Stimulated activated CD4-positive, alpha-beta T cell treated with anti-CD3 and anti-CD28 coated beads, TNF-alpha, amount 100 ng/mL, for 1 hour (primary cell): ENCODE results near the gene C11orf21.

Experiments used
- DNase-seq, 3 donors: peaks; one replicate each; pipeline ENCODE4 v3.0.0-alpha.2; 2020; ENCODE audit warnings: low read depth in 3 of 3, low spot score in 1 of 3

The C11orf21 gene

DNA sequence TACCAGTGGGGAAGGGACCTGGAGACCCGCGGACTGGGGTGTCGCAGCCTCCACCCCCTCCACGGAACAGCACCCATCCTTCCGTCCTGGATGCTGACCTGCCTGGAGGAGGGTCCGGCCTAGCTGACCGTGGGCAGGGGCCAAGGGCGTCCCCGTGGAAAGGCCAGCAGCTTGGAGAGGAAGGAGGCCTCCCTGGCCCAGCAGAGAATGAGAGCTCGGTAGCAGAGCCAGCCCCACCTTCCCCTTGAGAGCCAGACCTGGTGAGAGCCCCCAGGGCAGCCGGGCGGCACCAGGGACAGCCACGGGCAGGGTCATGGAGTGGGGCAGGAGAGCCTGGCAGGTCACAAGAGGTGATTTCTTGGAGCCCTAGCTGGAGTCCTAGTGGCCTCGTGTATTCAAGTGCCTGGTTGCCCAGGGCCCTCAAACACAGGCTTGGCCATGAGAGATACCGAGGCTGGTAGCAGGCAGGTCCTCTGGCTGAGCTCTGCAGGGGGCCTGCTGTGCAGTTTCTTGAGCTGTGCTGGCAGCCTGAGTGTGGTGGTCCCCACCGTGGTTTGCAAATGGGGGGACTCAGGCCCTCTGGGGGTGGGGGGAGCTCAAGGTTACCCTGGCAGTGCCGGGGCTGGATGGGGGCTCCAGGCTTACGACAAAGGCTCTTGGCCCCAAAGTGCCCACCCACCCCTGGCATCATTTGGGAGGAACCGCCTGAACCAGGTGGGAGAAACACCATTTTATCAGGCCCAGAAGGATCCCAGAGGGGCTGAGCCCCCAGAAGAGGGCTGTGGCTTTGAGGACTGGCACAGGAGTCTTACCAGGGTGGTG, 7.7 kb upstream of the C11orf21 start:
- DNase-seq, result no peak

DNA sequence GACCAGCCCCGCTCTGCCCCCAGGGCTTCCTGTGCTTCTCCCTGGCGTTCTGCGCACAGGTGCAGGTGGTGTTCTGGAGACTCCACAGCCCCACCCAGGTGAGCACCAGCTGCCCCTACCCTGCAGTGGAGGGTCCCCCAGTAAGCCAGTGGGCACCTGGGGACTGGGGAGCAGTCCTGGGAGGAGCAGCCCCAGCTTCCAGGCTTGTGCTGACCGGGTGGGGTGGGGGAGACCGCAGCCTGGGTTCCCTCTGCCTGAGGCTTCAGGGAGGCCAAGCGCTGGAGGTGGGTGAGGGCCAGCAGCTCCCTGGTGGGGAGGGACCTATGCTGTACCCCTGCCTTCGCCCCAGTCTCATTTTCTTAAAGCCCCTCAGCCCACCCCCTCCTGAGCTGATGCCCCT, 7.0 kb upstream of the C11orf21 start:
- no peak for DNase-seq

DNA sequence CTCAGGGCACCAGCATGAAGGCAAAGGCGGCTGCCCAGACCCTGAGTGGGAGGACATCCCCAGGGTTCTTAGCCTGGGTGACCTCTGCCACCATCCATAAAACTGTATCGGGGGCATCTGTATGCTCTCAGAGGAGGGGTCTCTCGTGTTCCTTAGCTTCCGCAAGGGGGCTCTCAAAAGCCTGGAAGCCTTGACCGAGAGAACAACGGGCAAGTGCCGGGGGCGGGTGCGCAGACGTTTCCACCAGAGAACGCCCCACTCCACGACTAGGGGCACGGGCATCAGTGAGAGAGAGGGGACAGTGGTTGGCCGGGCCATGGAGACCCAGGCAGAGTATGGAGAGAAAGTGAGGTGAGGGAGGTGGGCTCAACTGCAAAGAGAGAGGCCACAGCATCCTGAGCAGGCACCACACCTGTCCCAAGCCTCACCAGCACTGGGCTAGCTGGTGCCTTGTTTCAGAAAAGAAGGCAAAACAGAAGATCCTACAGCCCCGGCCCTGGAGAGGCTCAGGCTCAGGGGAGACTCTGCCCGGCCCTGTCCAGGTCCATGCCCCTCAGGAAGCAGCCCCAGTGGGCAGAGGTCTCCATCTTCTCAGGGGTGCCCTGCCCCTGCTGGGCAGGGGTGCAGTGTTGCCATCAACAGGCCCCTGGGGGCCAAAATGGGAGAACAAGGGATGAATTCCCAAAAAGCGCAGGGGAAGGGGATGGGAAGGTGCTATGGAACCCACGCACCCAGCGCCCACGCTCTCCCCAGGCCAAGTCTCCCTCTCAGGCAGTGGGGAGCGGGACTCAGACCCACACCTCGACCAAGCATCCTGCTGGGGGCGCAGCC, 6.0 kb upstream of the C11orf21 start:
- DNase-seq, result no peak

DNA sequence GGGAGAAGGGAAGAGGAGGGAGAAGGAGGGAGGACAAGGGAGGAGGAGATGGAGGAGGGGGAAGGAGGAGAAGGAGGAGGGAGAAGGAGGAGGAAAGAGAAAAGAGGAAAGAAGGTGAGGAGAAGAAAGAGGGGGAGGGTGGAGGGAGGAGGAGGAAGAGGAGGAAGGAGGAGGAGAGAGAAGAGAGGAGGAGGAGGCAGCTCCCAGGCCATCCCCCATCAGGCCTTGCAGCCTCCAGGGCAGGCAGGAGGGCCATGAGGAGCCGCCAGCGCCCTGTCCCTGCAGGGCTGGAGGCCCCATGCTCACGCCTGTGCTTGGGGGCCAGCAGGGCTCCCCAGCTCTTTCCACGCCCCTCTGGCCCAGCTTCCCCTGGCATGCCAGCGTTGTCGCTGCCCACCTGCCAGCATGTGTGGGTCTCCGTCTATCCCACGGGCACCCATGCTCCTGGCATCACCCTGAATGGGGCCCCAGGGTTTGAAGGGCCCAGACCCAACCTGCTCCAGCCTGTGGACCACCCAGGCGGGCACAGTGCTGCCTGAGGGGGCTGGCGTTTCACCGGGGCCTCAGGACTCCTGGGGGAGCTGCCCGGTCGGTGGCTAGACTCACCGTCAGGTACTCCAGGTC, 5.3 kb upstream of the C11orf21 start:
- no peak for DNase-seq

DNA sequence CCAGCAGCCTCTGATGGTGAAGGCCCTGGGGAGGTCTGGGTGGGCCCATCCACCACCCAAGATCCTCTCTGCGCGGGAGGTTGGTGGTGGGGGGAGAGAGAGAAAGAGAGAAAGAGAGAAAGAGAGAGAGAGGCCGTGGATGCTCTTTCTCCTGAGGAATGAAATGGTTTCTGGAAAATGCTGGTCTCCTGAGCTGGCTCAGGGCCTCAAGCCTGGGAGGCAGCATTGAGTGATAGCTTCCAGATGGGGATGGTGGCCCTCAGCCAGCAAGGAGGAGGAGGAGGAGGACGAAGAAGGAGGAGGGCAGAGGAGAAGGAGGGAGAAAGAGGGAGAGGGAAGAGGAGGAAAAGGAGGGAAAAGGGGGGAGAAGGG, 4.7 kb upstream of the C11orf21 start:
- no peak for DNase-seq

DNA sequence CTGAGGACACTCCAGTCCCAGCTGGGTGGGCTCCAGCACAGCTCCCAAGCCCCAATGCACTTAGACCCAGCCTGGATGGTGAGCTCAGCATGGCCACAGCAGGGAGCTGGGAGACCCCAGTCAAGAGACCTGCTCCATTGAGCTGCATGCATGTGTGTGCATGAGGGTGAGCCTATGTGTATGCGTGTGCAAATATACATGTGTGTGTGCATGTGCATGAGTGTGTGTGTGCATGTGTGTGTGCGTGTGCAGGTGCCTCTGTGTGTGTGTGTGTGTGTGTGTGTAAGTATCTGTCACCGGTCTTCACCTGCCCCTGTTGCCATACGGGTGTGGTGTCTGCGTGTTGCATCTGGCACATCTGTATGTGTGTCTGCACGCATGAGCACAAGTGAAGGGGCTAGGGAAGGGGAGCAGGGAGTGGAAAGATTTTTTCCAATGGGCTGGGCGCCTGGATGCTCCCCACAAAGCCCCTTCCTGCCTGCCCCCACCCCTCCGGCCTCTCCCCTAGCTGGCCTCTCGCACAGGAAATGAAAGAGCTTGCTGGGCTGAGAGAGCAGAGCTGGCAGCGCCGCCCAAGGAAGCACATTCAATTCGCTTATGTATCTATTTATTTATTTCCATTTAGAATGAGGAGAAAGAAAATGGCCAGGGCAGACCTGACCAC, 4.2 kb upstream of the C11orf21 start:
- no peak for DNase-seq

DNA sequence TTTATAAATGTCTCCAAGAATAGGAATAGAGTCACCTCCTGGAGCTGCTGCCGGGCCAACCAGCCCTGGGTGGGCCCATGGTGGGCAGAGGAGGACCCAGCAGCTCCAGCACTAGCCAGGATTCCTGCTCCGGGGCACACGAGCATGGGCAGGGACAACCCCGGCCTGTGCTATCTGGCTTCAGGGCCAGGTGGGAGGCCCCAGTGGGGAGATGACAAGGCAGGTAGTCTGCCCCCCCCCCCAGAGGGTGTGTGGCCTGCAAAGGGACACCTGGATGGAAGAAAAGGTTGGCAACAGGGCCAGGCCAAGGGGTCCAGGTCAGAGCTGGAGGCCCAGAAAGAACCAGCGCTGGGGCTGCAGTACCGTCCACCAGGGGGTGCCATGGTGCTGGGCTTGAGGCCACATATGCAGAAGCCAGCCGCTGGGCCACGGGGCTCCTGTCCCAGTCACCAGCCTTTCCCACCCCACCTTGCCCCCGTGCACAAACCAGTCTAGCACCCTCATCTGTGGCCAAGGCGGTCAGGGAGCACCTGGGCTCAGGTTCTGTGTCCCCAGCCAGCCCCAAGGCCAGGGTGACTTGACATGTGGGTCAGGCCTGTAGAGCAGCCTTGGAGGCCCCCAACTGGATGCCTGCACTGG, 3.5 kb upstream of the C11orf21 start:
- peak; percentile 57 to 78 (median 67) for DNase-seq

DNA sequence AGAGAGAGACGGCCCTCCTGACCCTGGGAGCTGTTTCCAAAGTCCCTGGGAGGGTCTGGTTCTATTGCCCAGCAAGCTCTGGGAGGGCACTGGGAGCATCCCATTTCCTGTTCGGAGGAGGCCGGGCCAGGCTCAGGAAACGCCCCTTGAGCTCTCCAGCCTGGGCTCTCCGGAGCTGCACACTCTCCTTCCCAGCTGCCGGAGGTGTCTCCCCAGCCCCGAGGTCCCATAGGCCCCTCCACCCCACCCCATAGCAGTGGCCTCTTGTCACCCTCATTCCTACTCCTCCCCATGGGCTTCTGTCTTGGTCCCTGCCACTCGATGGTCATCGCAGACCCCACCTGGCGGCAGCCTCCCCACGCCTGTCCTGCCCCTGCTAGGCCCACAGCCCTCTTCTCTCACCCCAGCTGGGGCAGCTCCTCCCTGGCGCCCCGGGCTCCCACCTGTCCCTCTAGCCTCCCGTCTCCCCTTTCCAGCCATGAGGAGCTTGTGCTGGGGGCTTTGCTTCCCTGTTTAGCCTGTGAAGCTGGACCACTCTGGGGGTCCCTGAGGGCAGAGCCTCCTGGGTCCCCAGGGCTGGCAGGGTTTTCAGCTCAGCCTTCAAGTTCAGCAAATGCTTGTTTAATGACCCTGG, 2.9 kb upstream of the C11orf21 start:
- no peak for DNase-seq

DNA sequence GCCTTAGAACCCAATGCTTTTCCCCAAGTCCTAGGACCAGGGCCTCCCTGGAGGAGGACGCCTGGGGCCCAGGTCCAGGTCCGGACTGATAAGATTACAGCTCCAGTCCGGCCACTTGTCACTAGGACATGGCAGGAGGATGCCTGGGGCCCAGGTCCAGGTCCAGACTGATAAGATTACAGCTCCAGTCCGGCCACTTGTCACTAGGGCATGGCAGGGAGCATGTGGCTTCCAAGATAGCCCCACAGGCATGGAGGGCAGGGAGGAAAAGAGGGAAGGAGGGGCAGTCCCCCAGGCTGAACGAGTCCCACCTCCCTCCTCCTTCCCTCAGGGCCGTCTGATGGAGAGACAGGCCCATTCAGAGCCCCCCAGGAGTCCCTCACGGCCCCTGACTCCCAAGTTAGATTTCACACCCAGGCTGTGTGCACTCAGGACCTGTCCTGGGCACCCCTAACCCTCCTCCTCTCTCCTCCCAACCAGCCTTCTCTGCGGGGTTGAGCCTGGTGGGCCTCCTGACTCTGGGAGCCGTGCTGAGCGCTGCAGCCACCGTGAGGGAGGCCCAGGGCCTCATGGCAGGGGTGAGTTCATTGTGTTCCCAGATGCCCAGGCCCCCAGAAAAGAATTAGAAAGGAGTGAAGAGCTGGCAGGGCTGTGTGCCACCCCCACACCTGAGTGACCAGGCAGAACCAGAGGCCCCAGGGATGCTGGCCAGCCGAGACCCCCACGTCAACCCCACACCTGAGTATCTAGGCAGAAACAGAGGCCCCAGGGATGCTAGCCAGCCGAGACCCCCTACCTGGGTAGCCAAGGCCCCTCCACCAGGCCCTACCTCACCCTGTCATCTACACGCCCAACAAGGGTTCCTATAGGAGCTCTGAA, 2.1 kb upstream of the C11orf21 start:
- DNase-seq, result no peak

DNA sequence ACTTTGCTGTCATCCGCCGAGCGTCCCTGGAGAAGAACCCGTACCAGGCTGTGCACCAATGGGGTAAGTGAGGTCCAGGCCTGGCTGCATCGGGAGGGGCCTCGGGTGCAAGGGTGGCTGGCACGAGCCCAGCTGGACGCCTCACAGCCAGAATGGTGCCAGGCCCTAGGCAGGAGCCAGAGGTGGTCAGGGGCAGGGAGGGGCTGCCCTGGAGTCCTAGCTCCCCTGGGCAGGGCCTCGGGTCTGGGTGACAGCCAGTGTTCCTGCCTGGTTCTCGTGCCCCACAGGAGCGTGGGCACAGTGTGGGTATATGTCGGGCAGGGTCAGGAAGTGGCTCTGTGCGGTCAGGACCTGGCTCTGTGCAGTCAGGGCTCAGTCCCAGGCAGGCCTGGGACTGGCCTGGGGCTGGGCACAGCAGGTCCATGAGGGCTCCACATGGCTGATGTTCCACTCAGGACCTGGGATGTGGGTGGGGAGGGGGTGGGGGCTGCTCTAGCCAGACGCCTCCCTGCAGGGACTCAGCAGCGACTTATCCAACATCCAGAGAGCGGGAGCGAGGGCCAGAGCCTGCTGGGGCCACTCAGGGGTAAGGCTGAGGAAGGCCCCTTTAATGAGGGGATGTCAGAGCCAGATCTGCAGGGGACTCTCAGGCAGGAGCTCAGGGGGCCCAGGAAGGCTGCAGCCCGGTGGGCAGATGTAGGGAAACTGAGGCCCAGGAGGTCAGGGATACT, 1.3 kb upstream of the C11orf21 start:
- DNase-seq, result no peak

DNA sequence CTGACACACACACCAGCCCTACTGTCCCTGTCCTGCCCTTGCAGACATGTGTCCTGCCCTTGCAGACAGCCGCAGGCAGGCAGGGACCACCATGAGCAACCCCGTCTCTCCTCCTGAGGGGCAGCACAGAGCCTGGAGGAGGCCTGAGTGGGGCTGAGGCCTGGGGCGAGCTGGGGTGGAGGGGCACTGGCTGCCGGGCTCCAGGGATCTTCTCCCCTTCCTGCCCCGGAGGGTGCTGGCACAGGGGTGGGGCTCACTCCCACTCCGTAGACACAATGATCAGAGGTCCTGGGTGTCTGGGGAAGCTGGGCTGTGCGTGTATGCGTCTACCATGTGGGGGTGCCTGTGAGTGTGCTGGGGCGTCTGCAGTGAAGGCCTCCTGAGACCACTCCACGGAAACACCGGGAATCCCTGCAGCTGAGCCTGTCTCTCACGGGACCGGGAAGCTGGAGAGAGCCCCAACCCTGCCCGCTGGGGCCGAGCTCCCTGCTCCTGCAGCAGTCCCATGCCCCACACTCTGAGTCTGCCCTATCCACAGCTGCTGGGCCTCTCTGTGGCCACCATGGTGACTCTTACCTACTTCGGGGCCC, 683 bp upstream of the C11orf21 start:
- no peak for DNase-seq

DNA sequence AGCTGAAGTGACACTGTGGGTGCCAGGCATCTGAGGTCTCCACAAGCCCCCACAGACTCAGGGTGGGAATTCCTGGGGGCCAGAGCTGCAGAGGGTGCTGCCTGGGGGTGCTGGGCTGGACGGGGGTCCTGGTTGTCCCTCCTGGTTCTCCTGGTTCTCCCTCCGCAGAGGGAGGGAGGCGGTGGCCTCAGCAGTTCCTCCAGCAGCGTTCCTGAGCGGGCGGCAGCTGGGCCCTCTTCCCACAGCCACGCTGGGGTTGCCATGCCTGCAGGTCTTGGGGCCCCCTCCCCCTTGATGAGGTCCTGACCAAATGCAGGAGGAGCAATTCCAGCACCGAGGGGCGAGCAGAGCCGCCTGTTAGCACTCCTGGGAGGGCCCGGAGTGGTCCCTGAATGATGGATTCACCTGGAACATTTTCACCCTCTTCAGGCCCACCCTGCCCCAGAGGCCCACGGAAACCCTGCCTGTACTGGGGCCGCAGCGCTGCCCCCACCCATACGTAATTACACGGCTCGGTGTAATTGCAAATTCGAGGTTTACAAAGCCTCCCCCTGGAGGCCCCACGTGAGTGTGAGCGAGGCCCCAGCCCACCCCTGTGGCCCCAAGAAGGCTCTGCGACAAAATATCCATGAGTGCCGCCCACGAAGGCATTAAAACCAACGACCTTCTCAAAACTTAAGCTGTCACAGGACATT, 635 bp downstream of the C11orf21 start:
- no peak for DNase-seq

DNA sequence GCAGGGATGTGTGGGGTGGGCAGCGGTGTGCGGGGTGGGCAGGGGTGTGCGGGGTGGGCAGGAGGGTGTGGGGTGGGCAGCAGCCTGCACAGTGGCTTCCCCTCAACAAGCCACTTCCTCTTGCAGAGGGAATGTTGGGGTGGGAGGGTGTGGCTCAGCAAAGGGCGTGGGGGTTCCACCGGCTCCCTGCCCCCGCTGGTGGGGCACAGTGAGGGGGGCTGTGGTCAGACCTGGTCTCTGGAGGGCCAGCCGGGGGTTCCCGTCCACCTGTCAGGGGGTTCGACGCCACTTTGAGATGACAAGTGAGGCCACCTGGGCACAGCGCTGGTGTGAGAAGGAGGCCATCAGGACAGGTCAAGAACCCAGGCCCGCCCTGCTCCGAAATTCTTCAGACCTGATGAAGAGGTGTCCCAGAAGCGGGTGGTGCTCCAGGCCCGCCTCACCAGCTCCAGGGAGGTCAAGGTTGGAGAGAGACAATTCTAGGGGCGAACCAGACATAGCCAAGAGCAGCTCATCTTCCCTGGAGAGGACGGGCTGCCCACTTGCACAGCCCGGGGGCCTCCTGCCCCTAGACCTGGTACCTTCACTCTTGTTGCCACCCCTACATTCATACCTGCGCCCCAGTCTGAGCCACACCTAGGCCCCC, 1.3 kb downstream of the C11orf21 start:
- DNase-seq, result no peak

DNA sequence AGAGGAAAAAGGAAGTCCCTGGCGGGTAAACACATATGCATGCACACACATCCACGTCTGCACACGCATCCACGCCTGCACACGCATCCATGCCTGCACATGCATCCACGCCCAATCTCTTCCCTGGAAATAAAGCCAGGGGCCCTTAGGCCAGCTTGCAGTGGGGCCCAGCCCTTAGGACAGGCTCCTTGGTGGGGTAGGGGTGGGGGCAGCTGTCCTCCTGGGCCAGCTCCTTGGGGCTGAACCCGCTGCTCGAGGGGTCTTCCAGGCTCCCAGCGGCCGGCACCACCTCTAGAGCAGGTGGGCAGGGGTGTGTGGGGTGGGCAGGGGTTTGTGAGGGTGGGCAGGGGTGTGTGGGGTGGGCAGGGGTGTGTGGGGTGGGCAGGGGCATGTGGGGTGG, 1.9 kb downstream of the C11orf21 start:
- DNase-seq, result no peak

DNA sequence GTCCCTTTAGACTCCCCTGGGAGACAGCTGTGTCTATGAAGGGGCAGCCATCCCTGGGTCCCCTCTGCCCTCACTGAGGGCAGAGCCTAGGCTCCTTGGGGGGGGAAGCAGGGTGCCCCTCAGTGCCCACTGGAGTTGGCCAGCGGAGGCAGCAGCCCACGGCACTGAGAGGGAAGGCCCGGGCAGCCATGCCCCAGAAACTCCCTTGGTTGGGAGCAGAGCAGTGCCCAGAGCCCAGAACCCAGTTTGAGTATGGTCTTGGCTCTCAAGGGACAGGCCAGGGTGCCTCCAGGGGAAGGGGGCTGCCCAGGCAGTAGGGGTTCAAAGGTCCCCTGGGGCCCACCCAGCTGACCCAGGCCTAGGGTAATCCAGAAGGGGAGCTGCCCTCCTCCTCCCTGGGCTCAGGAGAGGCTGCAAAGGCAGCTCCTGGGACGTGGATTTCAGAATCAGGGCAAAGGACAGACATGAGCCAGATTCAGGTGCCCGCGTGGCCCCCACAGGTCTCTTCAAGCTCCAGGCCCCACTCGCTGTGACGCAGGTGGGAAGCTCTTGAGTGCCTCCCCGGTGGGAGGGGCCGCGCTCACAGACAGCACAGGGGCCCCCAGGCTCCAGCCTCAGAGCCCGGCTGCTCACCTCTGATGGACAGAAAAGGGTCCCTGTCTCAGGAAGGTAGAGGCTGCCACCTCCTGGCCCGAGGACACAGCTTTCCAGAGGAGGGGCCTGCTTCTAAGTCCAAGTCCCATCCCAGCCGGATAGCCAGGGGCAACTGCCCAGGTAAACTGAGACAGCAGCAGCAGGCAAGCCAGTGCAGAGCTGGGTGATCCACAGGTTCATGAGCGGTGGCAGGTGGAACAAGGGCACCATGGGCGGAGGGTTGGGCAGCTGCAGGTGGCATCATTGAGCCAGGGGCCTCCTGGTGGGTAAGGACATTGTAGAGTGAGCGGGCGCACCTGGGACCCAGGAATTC, 2.6 kb downstream of the C11orf21 start:
- DNase-seq, result no peak

DNA sequence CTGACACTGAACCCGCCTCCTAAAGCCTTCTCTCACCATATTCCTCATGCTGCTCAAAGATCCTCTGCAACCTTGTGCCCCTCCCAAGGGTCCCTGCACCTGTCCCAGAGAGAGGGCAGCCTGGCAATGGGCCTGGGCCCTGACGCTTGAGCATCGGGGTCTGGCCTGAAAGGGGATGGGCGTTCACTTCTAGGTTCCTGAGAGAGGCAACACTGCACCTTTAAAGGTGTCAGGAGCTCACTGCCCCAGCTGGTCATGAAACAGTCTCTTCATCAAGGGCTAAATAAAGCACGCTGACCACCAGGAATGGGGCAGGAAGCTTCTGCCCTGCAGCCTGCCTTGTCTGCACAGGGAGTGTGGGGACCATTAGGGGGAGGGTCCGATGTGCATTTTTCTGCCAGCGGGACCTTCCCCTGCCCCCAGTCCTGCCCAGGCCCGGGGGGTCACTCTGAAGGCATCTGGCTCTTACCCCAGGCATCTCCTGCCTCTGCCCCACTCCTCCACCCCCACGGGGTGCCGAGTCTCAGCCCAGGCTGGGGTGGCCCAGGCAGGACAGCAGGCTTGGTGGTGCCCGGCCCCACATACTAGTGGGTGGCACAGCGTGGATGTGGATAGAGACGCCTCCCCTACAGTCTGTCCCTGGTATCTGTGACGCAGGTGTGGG, 3.5 kb downstream of the C11orf21 start:
- no peak for DNase-seq
